ENCODE data around the gene JUP. TPM values are rescaled to one million over a fixed set of nuclear protein-coding genes. Genes with fewer than 3 reads are reported as not detected.

Gene JUP
- total RNA-seq, 2 donors from 2014 or later: 317 to 353 TPM

GRCh38 chr17:41722231-41722630, 64.3 kb downstream of the JUP start:
- no peaks in the 10 kb centered on the region for H3K4me1 ChIP-seq
- intact Hi-C loops (cut with DNase I): no loop called here
- DNase-seq: no peak
- TF ChIP-seq CTCF (IDR thresholded peaks at IDR 0.05): no peak
- no peak overlapping the region for H3K4me3 ChIP-seq
- no peaks in the 10 kb centered on the region for H3K9me3 ChIP-seq
- H3K27ac ChIP-seq: no peak overlapping the region
- H3K27me3 ChIP-seq: no peaks in the 10 kb centered on the region
- no peak overlapping the region for H3K9ac ChIP-seq (ENCODE audit: low read depth in 2 of 2, low read length in 2 of 2)
- H3K36me3 ChIP-seq: no peaks in the 10 kb centered on the region

DNA sequence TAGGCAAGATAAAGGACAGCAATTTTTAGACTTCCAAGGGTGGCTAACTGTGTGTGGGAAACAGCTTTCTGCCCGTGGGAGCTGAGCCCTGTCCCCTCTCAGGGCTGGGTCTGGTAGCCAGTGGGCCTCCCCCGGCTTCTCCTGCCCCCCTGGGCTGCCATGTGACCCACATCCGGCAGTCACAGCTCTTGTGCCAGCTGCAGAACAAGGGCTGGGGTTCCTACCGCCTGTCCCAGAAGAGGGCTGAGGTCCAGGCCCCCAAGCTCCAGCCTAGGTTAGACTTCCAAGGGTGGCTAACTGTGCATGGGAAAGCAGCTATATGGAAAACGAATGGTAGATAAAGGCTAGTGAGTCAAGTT, 68.2 kb downstream of the JUP start:
- Histone ChIP-seq H3K9me3 (no peaks in the 10 kb centered on the region), H3K4me1 (no peaks in the 10 kb centered on the region), H3K9ac (ENCODE audit: low read depth in 2 of 2, low read length in 2 of 2) (no peak overlapping the region), H3K27me3 (no peaks in the 10 kb centered on the region), H3K4me3 (no peak overlapping the region), H3K27ac (no peak overlapping the region), H3K36me3 (no peaks in the 10 kb centered on the region)
- no peak for DNase-seq
- intact Hi-C loops (cut with DNase I): no loop called here
- TF ChIP-seq CTCF (IDR thresholded peaks at IDR 0.05): no peak

DNA sequence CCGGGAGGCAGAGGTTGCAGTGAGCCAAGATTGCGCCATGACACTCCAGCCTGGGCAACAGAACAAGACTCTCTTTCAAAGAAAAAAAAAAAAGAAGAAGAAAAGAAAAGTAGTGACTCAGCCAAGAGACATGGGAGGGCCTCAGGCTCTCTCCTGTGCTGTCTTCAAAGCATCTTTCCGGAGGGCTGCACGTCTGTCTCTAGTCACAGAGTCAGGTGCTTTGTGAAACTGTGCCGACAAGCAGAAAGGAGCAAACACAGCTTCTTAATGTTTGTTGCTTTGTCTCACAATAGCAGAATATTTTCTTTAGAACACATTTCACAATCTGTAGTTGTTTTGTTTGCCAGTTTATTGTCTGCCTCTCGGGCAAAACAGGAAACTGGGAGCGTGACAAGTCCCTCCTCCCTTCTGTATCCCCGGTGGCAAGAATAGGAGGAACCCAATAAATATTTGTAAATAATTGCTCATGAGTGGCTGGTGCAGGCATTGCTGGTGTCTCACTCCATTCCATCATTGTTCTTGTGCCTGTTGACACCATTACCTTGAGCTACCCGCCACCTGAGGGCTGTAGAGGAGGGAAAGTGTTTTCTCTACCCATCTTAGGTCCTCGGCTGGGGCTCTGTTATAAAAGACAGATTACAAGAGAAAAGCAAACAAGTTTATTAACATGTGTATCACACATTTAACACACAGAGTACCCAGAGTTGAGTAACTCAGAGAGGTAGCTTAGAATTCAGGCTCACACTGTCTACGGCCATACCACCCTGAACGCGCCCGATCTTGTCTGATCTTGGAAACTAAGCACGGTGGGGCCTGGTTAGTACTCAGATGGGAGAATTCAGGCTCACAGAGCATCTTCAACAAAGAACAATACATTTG, 68.9 kb downstream of the JUP start:
- no peak overlapping the region for H3K9ac ChIP-seq (ENCODE audit: low read depth in 2 of 2, low read length in 2 of 2)
- TF ChIP-seq CTCF (IDR thresholded peaks at IDR 0.05): no peak

DNA sequence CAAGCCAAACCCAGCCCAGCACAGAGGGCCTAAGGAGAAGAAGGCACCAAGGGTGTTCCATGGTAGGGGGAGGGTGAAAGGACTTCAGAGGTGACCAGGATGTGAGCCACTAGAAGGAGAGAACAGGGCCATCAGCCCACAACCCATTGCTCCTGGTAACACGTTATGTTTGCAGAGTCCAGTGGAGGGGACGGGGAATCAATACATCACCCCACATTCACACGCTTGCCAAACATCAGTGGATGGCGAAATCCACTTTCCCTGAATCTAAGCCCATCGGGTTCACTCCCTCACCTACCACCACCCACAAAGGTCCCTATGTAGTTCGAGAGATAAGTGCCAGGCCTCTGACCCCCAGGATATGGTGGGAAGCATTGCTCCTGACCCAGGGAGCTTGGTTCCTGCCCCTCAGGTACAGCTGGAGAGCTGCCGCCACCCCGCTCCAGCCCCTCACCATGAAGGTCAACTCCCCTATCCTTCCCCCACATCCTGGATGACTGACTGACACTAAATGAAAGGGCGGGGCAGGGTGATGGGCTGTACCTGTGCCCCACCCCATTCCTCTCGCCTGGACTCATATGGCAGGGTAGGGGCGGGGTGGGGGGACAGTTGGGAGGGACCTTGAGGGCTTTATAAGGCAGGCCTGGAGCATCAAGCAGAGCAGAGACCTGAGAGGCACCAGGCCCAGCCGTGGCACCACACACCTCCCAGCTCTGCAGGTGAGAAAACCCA, 74.7 kb downstream of the JUP start, which contains the start of gene GAST:
Gene GAST (plus strand): TSS at position 663 of the 732 bp plus-strand sequence. CDS start 3,106 bp downstream, outside the sequence.
- H3K27ac ChIP-seq: no peak within 1 kb of the TSS
- no peak within 1 kb of the TSS for H3K9ac ChIP-seq (ENCODE audit: low read depth in 2 of 2, low read length in 2 of 2)
- H3K36me3 ChIP-seq: no peaks in the 10 kb centered on the region
- DNase-seq: no peak
- no peaks in the 10 kb centered on the region for H3K27me3 ChIP-seq
- H3K4me1 ChIP-seq: no peaks in the 10 kb centered on the region
- TF ChIP-seq CTCF (IDR thresholded peaks at IDR 0.05): no peak
- H3K9me3 ChIP-seq: no peaks in the 10 kb centered on the region
- intact Hi-C loops (cut with DNase I): no loop called here
- H3K4me3 ChIP-seq: no peak within 1 kb of the TSS

More for the DNA sequence above, 68.9 kb downstream of the JUP start:
- H3K4me3 ChIP-seq: no peak overlapping the region
- H3K27ac ChIP-seq: no peak overlapping the region
- DNase-seq: no peak
- H3K9me3 ChIP-seq: no peaks in the 10 kb centered on the region
- no peaks in the 10 kb centered on the region for H3K27me3 ChIP-seq
- H3K36me3 ChIP-seq: no peaks in the 10 kb centered on the region
- intact Hi-C loops (cut with DNase I): no loop called here
- no peaks in the 10 kb centered on the region for H3K4me1 ChIP-seq

GRCh38 chr17:41710472-41711090, 75.9 kb downstream of the JUP start:
- no peak overlapping the region for H3K9ac ChIP-seq (ENCODE audit: low read depth in 2 of 2, low read length in 2 of 2)
- intact Hi-C loops (cut with DNase I): no loop called here

More at GRCh38 chr17:41710472-41711090, 75.9 kb downstream of the JUP start:
- Histone ChIP-seq H3K27ac (no peak overlapping the region), H3K4me1 (no peaks in the 10 kb centered on the region), H3K9me3 (no peaks in the 10 kb centered on the region), H3K36me3 (no peaks in the 10 kb centered on the region), H3K27me3 (no peaks in the 10 kb centered on the region), H3K4me3 (no peak overlapping the region)
- DNase-seq: no peak
- TF ChIP-seq CTCF (IDR thresholded peaks at IDR 0.05): no peak

All from colonic mucosa (tissue), 4 donors.